GM18505 (cell line): ENCODE data around the gene PARVB.

Experiments used
- ATAC-seq: cut with Tn5 transposase; IDR thresholded peaks from one replicate; pipeline ENCODE4 v1.9.1; 2021; ENCODE audit not compliant: unreplicated experiment
- POLR2A ChIP-seq: IDR thresholded peaks from 4 replicates; pipeline ENCODE4 v1.6.1; 2011; ENCODE audit warnings: borderline replicate concordance; ENCODE audit not compliant: insufficient read depth, insufficient read length; ENCODE audit errors: extremely low read depth

PARVB gene

GRCh38 chr22:44221710-44222475, 197.8 kb downstream of the PARVB start:
- TF ChIP-seq POLR2A = no peak
- no peak for ATAC-seq
